Activated CD4-positive, alpha-beta memory T cell treated with anti-CD3 and anti-CD28 coated beads, Interleukin-2, amount 10 ng/mL, durations not matched to agents 7 days and 5 days (primary cell): ENCODE measurements around the gene ALDH1B1. TPM values are rescaled to one million over a fixed set of nuclear protein-coding genes. Genes with fewer than 3 reads are reported as not detected.

ENCODE experiments used
- CTCF ChIA-PET: fragments of 350-600 bp; sonication (Branson Sonifier 250); formaldehyde crosslinking; loops from one replicate; lab custom pipeline; 2021; ENCODE audit warnings: antibody characterized with exemption, inconsistent platforms; lab: Charles Lee
- POLR2A ChIA-PET: fragments of 350-600 bp; sonication (Branson Sonifier 250); formaldehyde crosslinking; loops from one replicate; lab custom pipeline; 2021; ENCODE audit warnings: antibody characterized with exemption; lab: Charles Lee
- DNase-seq: peaks from one replicate; pipeline ENCODE4 v3.0.0-alpha.2; 2020
- H3K27ac Mint-ChIP-seq: one replicate; pipeline ENCODE4 v1.8.0; 2021; ENCODE audit warnings: mild to moderate bottlenecking, mixed read lengths
- H3K27me3 Mint-ChIP-seq: one replicate; pipeline ENCODE4 v1.8.0; 2021; ENCODE audit warnings: mixed read lengths
- H3K36me3 Mint-ChIP-seq: one replicate; pipeline ENCODE4 v1.8.0; 2021; ENCODE audit warnings: low read depth, mixed read lengths
- H3K4me1 Mint-ChIP-seq: one replicate; pipeline ENCODE4 v1.8.0; 2021; ENCODE audit warnings: mixed read lengths
- H3K4me3 Mint-ChIP-seq: one replicate; pipeline ENCODE4 v1.8.0; 2021; ENCODE audit warnings: mild to moderate bottlenecking, mixed read lengths
- H3K9me3 Mint-ChIP-seq: one replicate; pipeline ENCODE4 v1.8.0; 2021; ENCODE audit warnings: mixed read lengths
- total RNA-seq, 2 experiments: library from RNA; stranded (reverse); gene quantifications; one replicate each; pipeline ENCODE4 v1.2.3, GENCODE V29; 2021

ALDH1B1 gene
- total RNA-seq, 2 experiments from 2014 or later = 7.7 to 8.4 TPM

DNA sequence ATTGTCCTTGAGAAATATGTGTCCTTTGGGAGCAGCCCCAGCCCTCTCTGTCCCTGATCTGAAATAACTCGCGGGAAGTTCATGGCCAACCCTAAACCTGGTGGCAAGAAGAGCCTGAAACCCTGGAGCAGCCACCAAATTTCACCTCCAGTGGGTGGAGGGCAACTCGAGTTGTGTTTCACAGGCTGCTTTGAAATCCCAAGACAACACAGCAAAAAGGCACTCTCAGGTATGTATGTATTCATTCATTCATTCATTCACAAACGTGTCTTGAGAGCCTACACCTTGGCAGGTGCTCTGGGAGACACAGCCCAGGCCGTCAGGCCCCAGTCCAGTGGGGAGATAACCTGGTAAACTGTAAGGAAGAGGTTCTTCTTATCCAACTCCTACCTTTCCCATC lies 35.7 kb upstream of the ALDH1B1 start:
- ChIA-PET POLR2A (interaction anchor here (0.7 kb wide), 1 partner anchor 161 kb away, joined by 3 read pairs; no protein-coding TSS in a partner anchor), CTCF (no interaction called here)
- H3K4me1 Mint-ChIP-seq = no peaks in the 10 kb centered on the region
- no peak for DNase-seq
- H3K27me3 Mint-ChIP-seq = no peaks in the 10 kb centered on the region
- H3K36me3 Mint-ChIP-seq = no peaks in the 10 kb centered on the region
- no peak overlapping the region for H3K4me3 Mint-ChIP-seq
- no peaks in the 10 kb centered on the region for H3K9me3 Mint-ChIP-seq
- H3K27ac Mint-ChIP-seq = no peak overlapping the region

DNA sequence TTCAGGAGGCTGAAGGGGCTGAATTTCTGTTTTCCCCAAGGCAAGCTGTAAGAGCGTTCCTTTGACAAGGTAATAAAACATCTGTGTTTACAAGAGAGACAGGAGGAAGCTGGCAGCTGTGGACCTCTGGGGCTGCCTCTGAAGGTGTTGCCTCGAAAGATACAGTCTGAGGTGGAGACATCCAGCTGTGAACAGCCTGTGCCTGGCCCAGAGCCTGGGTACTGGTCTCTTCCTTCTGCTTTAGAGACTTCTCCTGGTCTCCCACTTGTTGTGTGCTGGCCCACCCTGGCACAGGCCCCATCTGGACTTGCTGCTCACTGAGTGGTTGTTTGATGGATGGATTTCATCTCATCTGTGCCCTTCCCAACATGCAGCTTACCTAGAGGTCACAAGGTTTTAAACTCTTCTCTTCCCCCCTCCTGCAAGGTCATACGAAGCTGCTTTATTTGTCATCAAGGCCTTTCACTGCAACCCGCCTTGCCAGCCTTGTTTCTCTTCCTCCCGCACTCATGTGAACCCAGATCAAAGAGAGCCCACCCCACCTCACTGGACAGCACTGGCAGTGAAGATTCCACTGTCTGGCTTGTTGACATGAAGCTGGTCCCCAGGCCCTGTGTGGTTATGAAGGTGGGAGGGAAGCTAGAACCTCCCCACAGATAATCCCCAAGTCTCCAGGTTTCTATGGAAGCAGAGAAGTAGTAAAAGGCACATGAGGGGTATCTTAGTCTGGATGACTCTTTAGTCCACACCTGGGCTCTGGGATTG lies 35.0 kb upstream of the ALDH1B1 start:
- no peaks in the 10 kb centered on the region for H3K36me3 Mint-ChIP-seq
- H3K4me1 Mint-ChIP-seq = no peaks in the 10 kb centered on the region
- no peak overlapping the region for H3K4me3 Mint-ChIP-seq
- CTCF ChIA-PET = no interaction called here
- no peak overlapping the region for H3K27ac Mint-ChIP-seq
- H3K9me3 Mint-ChIP-seq = no peaks in the 10 kb centered on the region
- H3K27me3 Mint-ChIP-seq = no peaks in the 10 kb centered on the region
- POLR2A ChIA-PET = interaction anchor here (0.7 kb wide), 1 partner anchor 160 kb away, joined by 3 read pairs; no protein-coding TSS in a partner anchor
- DNase-seq = no peak

DNA sequence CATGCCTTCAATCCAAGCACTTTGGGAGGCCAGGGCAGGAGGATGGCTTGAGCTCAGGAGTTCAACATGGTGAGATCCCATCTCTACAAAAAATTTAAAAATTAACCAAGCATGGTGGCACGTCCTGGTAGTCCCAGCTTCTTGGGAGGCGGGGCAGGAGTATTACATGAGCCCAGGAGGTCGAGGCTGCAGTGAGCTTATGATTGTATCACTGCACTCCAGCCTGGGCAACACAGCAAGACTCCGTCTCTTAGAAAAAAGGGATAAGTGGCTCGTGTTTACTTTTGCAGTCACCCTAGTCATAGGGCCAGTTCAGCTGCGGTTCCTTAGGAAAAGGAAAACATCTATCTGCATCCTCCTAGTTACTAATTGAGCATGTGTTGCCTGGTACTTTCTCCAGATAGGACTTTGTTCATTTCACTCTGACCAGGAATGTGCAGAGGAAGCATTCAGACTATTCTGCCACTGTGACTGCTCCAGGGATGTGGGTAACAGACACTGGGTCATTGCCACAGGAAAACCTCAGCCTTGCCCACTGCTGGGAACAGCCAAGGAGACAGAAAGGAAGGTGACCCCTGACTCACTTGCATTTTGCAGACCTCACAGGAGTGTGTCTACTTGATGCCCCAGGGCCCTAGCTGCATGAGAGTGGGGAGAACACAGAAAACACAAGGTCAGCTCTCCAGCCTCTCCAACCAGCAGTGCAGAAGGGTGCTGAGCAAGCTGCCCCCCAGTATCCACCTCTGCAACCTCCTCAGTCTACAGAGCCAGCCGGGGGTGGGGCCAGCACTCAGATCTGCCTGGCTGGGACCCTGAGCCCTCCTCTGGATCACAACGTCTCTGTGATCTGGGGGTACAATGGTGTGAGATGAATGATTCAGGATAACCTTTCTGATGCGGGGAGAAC lies 33.9 kb upstream of the ALDH1B1 start:
- peaks cover 4% of the 10 kb centered on the region for H3K4me1 Mint-ChIP-seq
- ChIA-PET CTCF (no interaction called here), POLR2A (no interaction called here)
- no peak for DNase-seq
- no peak overlapping the region for H3K27ac Mint-ChIP-seq
- no peak overlapping the region for H3K4me3 Mint-ChIP-seq
- no peaks in the 10 kb centered on the region for H3K36me3 Mint-ChIP-seq
- H3K9me3 Mint-ChIP-seq = no peaks in the 10 kb centered on the region
- H3K27me3 Mint-ChIP-seq = no peaks in the 10 kb centered on the region

DNA sequence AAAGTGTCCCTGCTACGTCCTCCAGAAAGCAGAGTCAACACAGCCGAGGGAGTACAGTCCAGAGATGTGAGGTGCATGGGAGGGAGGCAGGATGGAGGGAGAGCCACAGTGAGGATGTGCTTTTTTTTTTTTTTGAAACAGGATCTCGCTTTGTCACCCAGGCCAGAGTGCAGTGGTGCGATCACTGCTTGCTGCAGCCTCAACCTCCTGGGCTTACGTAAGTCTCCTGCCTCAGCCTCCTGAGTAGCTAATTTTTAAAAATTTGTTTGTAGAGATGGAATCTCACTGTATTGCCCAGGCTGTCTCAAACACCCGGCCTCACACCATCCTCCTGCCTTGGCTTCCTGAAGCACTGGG lies 33.2 kb upstream of the ALDH1B1 start:
- POLR2A ChIA-PET = no interaction called here
- CTCF ChIA-PET = no interaction called here
- H3K4me1 Mint-ChIP-seq = peaks cover 4% of the 10 kb centered on the region

DNA sequence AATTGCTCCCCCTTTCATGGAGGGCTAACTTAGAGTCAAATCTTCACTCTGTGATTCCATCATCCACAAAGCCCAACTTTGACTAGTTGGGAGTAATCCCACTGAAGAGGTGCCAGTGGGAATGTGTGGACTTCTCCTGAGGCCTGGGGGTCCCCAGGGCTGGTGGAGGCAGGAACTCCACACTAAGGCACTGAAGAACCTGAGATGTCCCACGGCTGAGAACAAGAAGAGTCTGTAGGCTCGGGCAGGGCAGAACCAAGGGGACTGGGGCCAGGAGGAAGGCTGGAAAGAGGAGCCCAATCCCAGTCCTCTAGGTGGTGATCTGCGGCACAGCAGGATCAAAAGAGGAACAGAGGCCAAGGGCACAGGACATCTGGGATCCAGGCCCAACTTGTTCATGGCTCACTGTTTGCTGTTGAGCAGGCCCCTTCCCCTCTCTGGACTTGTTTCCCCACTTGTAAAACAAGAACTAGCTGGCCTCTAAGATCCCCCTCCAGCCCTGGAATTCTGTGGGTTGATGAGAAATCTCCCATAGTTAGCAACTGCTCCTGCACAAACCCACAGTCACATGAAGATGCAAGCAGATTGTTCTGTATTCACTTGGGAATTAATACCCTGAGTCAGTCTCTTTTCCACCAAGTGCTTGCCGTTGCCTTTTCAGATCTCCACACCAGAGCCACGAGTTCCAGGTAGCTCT lies 32.7 kb upstream of the ALDH1B1 start:
- Mint-ChIP-seq H3K9me3 (no peaks in the 10 kb centered on the region), H3K4me3 (no peak overlapping the region), H3K27ac (no peak overlapping the region), H3K36me3 (no peaks in the 10 kb centered on the region), H3K27me3 (peaks cover 2% of the 10 kb centered on the region), H3K4me1 (peaks cover 4% of the 10 kb centered on the region)
- no peak for DNase-seq
- CTCF ChIA-PET = interaction anchor here (1.5 kb wide), 1 partner anchor 446 kb away, joined by 3 read pairs; no protein-coding TSS in a partner anchor
- POLR2A ChIA-PET = no interaction called here

More for the DNA sequence above, 33.2 kb upstream of the ALDH1B1 start:
- Mint-ChIP-seq H3K27me3 (no peaks in the 10 kb centered on the region), H3K27ac (no peak overlapping the region), H3K9me3 (no peaks in the 10 kb centered on the region), H3K36me3 (no peaks in the 10 kb centered on the region), H3K4me3 (no peak overlapping the region)
- no peak for DNase-seq

DNA sequence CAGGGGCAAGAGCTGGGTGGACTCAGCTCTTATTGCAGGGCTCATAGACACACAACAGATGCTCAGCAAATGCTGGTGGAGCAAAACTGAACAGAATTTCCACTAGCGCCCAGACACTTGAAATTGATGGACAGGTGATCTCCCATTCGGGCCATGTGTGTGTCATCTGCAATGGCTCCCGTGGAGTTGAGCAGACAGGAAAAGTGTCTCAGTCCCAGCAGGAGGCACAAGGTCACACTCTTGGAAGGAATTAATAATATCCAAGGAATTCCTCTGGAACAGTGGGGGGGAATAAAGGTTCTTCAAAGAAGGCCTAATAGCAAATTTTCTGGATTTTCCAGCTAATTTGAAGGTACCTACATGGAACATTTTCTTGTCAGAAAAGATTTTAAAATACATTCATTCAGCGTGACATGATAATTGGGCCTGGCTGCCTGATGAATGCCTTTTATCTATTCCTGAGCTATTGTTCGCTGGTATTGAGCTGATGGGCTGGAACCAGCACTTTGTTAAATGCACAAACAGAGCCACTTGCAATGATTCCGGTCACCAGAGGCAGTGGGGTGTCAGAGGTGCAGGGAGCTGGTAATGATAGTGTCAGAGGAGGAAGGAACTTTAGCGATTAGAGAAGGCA lies 31.5 kb upstream of the ALDH1B1 start:
- Mint-ChIP-seq H3K27me3 (peaks cover 3% of the 10 kb centered on the region), H3K4me1 (peaks cover 4% of the 10 kb centered on the region), H3K4me3 (no peak overlapping the region), H3K9me3 (no peaks in the 10 kb centered on the region), H3K36me3 (no peaks in the 10 kb centered on the region), H3K27ac (no peak overlapping the region)
- no peak for DNase-seq
- POLR2A ChIA-PET = no interaction called here
- CTCF ChIA-PET = interaction anchor here (1.1 to 1.5 kb wide), 2 partner anchors 200 to 447 kb away, joined by 3 read pairs; no protein-coding TSS in a partner anchor

DNA sequence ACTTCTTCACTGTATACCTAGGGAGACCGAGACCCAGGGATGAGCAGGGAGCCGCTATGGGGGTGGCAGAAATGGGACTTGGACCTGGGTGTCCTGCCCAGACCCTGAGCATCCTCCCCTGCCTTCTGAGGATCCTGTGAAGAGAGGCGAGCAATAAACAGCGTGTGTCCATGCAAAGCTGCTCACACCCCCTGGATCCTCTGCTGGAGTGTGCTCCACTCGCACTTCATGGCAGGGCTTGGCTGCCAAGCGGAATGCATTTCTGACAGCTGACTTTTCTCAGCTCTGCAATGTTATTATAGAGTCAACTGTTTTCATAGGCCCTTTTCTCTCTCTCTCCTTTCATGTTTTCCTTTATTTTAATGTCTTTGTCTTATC lies 31.0 kb upstream of the ALDH1B1 start:
- no peak for DNase-seq
- H3K27ac Mint-ChIP-seq = no peak overlapping the region
- H3K4me1 Mint-ChIP-seq = peaks cover 4% of the 10 kb centered on the region
- H3K9me3 Mint-ChIP-seq = no peaks in the 10 kb centered on the region
- H3K36me3 Mint-ChIP-seq = no peaks in the 10 kb centered on the region
- H3K4me3 Mint-ChIP-seq = no peak overlapping the region
- peaks cover 3% of the 10 kb centered on the region for H3K27me3 Mint-ChIP-seq
- ChIA-PET POLR2A (no interaction called here), CTCF (interaction anchor here (1.1 to 1.5 kb wide), 3 partner anchors 27 to 448 kb away, joined by 3 to 4 read pairs (median 3); no protein-coding TSS in a partner anchor)

DNA sequence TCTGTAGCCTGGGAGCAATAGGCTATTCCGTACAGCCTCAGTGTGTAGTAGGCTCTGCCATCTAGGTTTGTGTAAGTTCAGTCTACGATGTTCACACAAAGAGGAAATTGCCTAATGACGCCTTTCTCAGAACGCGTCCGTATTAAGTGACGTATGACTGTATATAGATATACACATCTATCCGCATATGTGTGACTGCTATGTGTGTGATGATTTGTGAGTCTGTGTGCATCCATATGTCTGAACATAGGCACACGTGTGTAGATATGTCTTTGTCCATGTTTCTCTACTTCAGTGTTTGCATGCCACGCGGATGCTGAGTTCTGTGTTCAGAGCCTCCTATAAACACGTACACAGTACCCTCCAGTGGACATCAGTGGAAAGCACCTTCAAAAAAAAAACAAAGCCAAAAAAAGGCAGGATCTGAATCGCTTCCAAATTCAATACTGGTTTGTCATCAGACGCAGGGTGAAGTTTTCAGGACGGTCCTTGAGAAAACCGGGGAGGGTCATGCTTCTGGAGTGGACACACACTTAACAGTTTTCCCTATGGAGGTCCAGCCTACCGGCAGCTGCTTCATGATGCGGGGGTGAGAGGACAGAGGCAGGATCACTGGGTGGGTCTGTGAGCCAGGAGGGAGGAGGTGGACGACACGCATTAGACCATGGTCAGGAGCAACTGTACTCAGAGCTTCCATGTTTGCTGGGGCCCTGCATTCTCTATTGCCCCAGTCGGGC lies 29.5 kb upstream of the ALDH1B1 start:
- H3K36me3 Mint-ChIP-seq = no peaks in the 10 kb centered on the region
- CTCF ChIA-PET = interaction anchor here (0.9 to 2.2 kb wide), 4 partner anchors 29 to 451 kb away, joined by 3 to 11 read pairs (median 4); no protein-coding TSS in a partner anchor
- DNase-seq = peak; percentile 19

DNA sequence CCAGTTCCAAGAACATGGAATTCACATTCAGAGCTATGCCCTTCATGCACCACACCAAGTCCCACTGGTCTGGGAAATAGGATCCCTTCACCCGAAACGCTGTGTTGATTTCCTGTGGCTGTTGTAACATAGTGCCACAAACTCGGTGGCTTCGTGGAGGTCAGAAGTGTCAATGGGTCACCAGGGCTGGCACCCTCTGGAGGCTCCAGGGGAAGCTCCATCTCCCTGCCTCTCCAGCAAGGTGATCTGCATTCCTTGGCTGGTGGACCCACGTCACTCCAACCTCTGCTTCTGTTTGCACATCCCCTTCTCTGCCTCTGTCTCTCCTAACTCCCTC lies 28.9 kb upstream of the ALDH1B1 start:
- H3K36me3 Mint-ChIP-seq = no peaks in the 10 kb centered on the region
- no peak overlapping the region for H3K4me3 Mint-ChIP-seq
- no peak overlapping the region for H3K27ac Mint-ChIP-seq
- POLR2A ChIA-PET = no interaction called here
- H3K4me1 Mint-ChIP-seq = peaks cover 4% of the 10 kb centered on the region
- DNase-seq = no peak
- CTCF ChIA-PET = interaction anchor here (0.9 to 2.2 kb wide), 2 partner anchors 276 to 452 kb away, joined by 3 to 11 read pairs; no protein-coding TSS in a partner anchor
- H3K27me3 Mint-ChIP-seq = peaks cover 3% of the 10 kb centered on the region
- H3K9me3 Mint-ChIP-seq = no peaks in the 10 kb centered on the region

More for the DNA sequence above, 29.5 kb upstream of the ALDH1B1 start:
- H3K4me3 Mint-ChIP-seq = peak overlapping the region; percentile 42
- POLR2A ChIA-PET = no interaction called here
- H3K27ac Mint-ChIP-seq = no peak overlapping the region
- peaks cover 4% of the 10 kb centered on the region for H3K4me1 Mint-ChIP-seq
- H3K27me3 Mint-ChIP-seq = peaks cover 3% of the 10 kb centered on the region
- H3K9me3 Mint-ChIP-seq = no peaks in the 10 kb centered on the region

DNA sequence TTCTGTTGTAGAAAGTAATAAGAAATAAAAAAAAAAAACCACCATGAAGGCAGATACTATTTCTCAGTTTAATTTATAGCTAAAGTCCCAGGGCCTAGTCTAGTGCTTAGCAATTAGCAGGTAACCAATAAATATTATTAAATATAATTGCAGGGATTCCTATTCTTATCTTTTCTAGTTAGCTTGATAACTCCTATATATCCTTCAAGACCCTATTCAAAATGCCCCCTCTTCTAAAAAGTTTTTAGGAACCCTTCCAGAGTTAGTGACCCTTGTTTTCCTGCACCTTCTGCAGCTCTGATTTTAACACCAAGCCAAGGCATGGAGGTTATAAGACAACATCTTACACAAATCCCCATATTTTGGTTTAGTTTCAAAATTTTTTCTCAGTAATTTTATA lies 24.6 kb upstream of the ALDH1B1 start:
- H3K4me3 Mint-ChIP-seq = no peak overlapping the region
- H3K36me3 Mint-ChIP-seq = no peaks in the 10 kb centered on the region
- ChIA-PET CTCF (no interaction called here), POLR2A (no interaction called here)
- no peak overlapping the region for H3K27ac Mint-ChIP-seq
- H3K4me1 Mint-ChIP-seq = peaks cover 3% of the 10 kb centered on the region
- peaks cover 3% of the 10 kb centered on the region for H3K27me3 Mint-ChIP-seq
- DNase-seq = no peak
- no peaks in the 10 kb centered on the region for H3K9me3 Mint-ChIP-seq

DNA sequence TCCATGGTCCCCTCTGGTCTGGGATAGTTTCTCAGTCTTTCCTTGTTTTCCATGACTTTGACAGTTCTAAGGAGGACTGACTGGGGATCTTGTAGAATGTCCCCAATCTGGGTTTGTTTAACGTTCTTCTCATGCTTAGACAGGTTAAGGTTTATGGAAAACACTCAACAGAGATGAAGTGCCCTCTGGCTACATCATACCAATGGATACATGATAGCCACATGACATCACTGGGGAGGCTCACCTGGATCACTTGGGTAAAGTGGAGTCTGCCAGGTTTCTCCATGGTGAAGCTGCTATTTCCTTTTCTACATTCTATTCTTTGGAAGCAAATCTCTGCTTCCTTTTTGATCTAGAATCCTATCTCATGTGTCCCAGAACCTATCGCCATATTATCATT lies 23.8 kb upstream of the ALDH1B1 start:
- no peak overlapping the region for H3K27ac Mint-ChIP-seq
- CTCF ChIA-PET = no interaction called here

DNA sequence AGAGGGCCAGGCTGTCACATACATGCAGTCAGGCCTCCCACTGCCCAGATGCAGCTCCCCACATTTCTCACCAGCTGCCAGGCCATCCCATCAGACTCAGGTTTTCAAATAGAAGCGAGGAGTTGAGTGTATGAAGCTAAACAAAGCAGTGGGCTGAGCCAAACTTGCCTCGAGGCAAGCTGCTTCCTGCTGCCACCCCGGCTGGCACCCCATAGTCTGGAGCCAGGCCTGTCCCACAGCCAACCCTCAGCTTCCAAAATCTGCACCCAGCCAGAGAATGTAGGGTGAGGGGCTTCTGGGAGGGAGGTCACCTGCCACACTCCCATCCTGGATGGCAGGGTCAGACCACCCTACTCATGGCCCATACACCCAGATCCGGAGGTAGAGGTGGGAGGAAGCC lies 22.3 kb upstream of the ALDH1B1 start:
- Mint-ChIP-seq H3K27me3 (peaks cover 3% of the 10 kb centered on the region), H3K36me3 (no peaks in the 10 kb centered on the region), H3K4me1 (no peaks in the 10 kb centered on the region), H3K4me3 (no peak overlapping the region), H3K27ac (no peak overlapping the region), H3K9me3 (no peaks in the 10 kb centered on the region)
- ChIA-PET CTCF (no interaction called here), POLR2A (no interaction called here)
- no peak for DNase-seq

More for the DNA sequence above, 23.8 kb upstream of the ALDH1B1 start:
- Mint-ChIP-seq H3K36me3 (no peaks in the 10 kb centered on the region), H3K4me1 (no peaks in the 10 kb centered on the region), H3K9me3 (no peaks in the 10 kb centered on the region), H3K4me3 (no peak overlapping the region), H3K27me3 (peaks cover 5% of the 10 kb centered on the region)
- POLR2A ChIA-PET = no interaction called here
- DNase-seq = no peak
